GM12878 (cell line): ENCODE measurements around the gene FGD5.

Experiments
- CTCF ChIP-seq, 3 experiments: IDR thresholded peaks in 2 of 3; conservative IDR thresholded peaks in 1 of 3; 2 replicates each; pipeline ENCODE4 v1.5.1; 2011; ENCODE audit warnings: low read depth in 3 of 3, low read length in 3 of 3, mild to moderate bottlenecking in 3 of 3, control low read depth in 2 of 3, moderate library complexity in 2 of 3, inconsistent platforms in 1 of 3, mixed read lengths in 1 of 3; ENCODE audit not compliant: control insufficient read depth in 2 of 3, insufficient read depth in 1 of 3; ENCODE audit errors: extremely low read depth in 1 of 3
- KDM1A ChIP-seq: fragments of 200-600 bp; sonication (generic); IDR thresholded peaks from 2 replicates; pipeline ENCODE4 v1.6.1; 2016; ENCODE audit warnings: borderline replicate concordance
- MXI1 ChIP-seq: fragments of 150-350 bp; IDR thresholded peaks from 2 replicates; pipeline ENCODE4 v1.6.1; 2011; ENCODE audit warnings: low read depth, mild to moderate bottlenecking, inconsistent platforms, low read length, improper control_type of control experiment
- MYC ChIP-seq: IDR thresholded peaks from 2 replicates; pipeline ENCODE4 v1.6.1; 2011; ENCODE audit warnings: mild to moderate bottlenecking, low read length, moderate library complexity, inconsistent platforms; ENCODE audit not compliant: insufficient read depth, insufficient replicate concordance, insufficient read length, severe bottlenecking
- NFYB ChIP-seq: IDR thresholded peaks from 2 replicates; pipeline ENCODE4 v1.6.1; 2011; ENCODE audit warnings: low read depth, mild to moderate bottlenecking, low read length, improper control_type of control experiment, moderate library complexity; ENCODE audit not compliant: insufficient read depth
- NR2C2 ChIP-seq: IDR thresholded peaks from 2 replicates; pipeline ENCODE4 v1.6.1; 2011; ENCODE audit warnings: borderline replicate concordance, low read depth; ENCODE audit not compliant: control insufficient read depth, insufficient read length
- PAX8 ChIP-seq: fragments of 450-650 bp; IDR thresholded peaks from 2 replicates; pipeline ENCODE4 v1.6.1; 2017; ENCODE audit warnings: mild to moderate bottlenecking, moderate library complexity
- POLR2A ChIP-seq: IDR thresholded peaks from 2 replicates; pipeline ENCODE4 v1.6.1; 2011; ENCODE audit warnings: low read depth, mild to moderate bottlenecking, low read length
- POLR2AphosphoS5 ChIP-seq: IDR thresholded peaks from 2 replicates; pipeline ENCODE4 v1.6.1; 2011; ENCODE audit warnings: mild to moderate bottlenecking, low read length, inconsistent platforms
- RAD21 ChIP-seq: IDR thresholded peaks from 2 replicates; pipeline ENCODE4 v1.6.1; 2011; ENCODE audit warnings: mild to moderate bottlenecking, low read depth, low read length, moderate library complexity; ENCODE audit not compliant: insufficient read depth
- SMAD1 ChIP-seq: fragments of 450-650 bp; IDR thresholded peaks from 2 replicates; pipeline ENCODE4 v1.6.1; 2018; ENCODE audit warnings: mild to moderate bottlenecking, low read depth; ENCODE audit not compliant: partially characterized antibody
- TCF7 ChIP-seq: IDR thresholded peaks from 2 replicates; pipeline ENCODE4 v1.6.1; 2014; ENCODE audit warnings: antibody characterized with exemption, borderline replicate concordance
- ZSCAN29 ChIP-seq: fragments of 450-650 bp; IDR thresholded peaks from 2 replicates; pipeline ENCODE4 v1.6.1; 2017; ENCODE audit warnings: mild to moderate bottlenecking, moderate library complexity

GRCh38 chr3:14849638-14850230 lies 31.0 kb downstream of the FGD5 start:
- no peak for TF ChIP-seq MYC
- no peak for TF ChIP-seq TCF7
- TF ChIP-seq POLR2A: no peak
- TF ChIP-seq MXI1: no peak
- no peak for TF ChIP-seq CTCF (IDR thresholded peaks at IDR 0.05 in 2 of 3, conservative IDR thresholded peaks at IDR 0.05 in 1 of 3; ENCODE audit: control insufficient read depth in 2 of 3, extremely low read depth in 1 of 3, insufficient read depth in 1 of 3, low read depth in 3 of 3, low read length in 3 of 3)
- TF ChIP-seq POLR2AphosphoS5: no peak
- no peak for TF ChIP-seq RAD21
- no peak for TF ChIP-seq ZSCAN29
- TF ChIP-seq SMAD1: no peak
- no peak for TF ChIP-seq KDM1A
- no peak for TF ChIP-seq PAX8
- no peak for TF ChIP-seq NFYB
- TF ChIP-seq NR2C2: no peak
